Measurements from ENCODE around the gene B3GNT7.
"Not testable (repeated sequence)": the region's sequence is repeated elsewhere in the genome, so short reads cannot be mapped to it uniquely, and the experiment has no call there.

B3GNT7 gene

GRCh38 chr2:231395188-231396057 lies at the start of gene B3GNT7:
Gene B3GNT7, plus strand, starts transcription at chr2:231395710. Its CDS starts 94 bp downstream, at chr2:231395804.
- no peak for DNase-seq

GRCh38 chr2:231347081-231347480 lies 48.4 kb upstream of the B3GNT7 start:
- no peak for DNase-seq

- DNase-seq, result no peak
Measured at GRCh38 chr2:231347638-231348037, 47.9 kb upstream of the B3GNT7 start.

- DNase-seq, result no peak
Measured at GRCh38 chr2:231348173-231348572, 47.3 kb upstream of the B3GNT7 start.

GRCh38 chr2:231348704-231349373 lies 46.7 kb upstream of the B3GNT7 start:
- DNase-seq, result no peak

- not testable (repeated sequence) for DNase-seq
Measured at GRCh38 chr2:231349374-231349735, 46.2 kb upstream of the B3GNT7 start.

GRCh38 chr2:231351648-231352047 lies 43.9 kb upstream of the B3GNT7 start:
- no peak for DNase-seq

- DNase-seq, result no peak
Measured at GRCh38 chr2:231353469-231353868, 42.0 kb upstream of the B3GNT7 start.

- DNase-seq, result no peak
Measured at GRCh38 chr2:231355508-231356465, 39.7 kb upstream of the B3GNT7 start.

- no peak for DNase-seq
Measured at GRCh38 chr2:231356466-231356844, 39.1 kb upstream of the B3GNT7 start.

GRCh38 chr2:231357048-231357447 lies 38.5 kb upstream of the B3GNT7 start:
- DNase-seq, result no peak

GRCh38 chr2:231357931-231358330 lies 37.6 kb upstream of the B3GNT7 start:
- no peak for DNase-seq

GRCh38 chr2:231359441-231359840 lies 36.1 kb upstream of the B3GNT7 start:
- DNase-seq, result no peak

- DNase-seq, result no peak
Measured at GRCh38 chr2:231359948-231360347, 35.6 kb upstream of the B3GNT7 start.

- DNase-seq, result no peak
Measured at GRCh38 chr2:231360401-231360800, 35.1 kb upstream of the B3GNT7 start.

GRCh38 chr2:231360881-231361371 lies 34.6 kb upstream of the B3GNT7 start:
- no peak for DNase-seq

- no peak for DNase-seq
Measured at GRCh38 chr2:231361701-231362554, 33.6 kb upstream of the B3GNT7 start.

- DNase-seq, result no peak
Measured at GRCh38 chr2:231362555-231363184, 32.8 kb upstream of the B3GNT7 start.

GRCh38 chr2:231364061-231364460 lies 31.4 kb upstream of the B3GNT7 start:
- no peak for DNase-seq

- no peak for DNase-seq
Measured at GRCh38 chr2:231364961-231365810, 30.3 kb upstream of the B3GNT7 start.

GRCh38 chr2:231367178-231367577 lies 28.3 kb upstream of the B3GNT7 start:
- no peak for DNase-seq
